GM19395 (cell line): ENCODE results near the gene SLC39A3.
"Not testable (repeated sequence)": the region's sequence is repeated elsewhere in the genome, so short reads cannot be mapped to it uniquely, and the experiment has no call there.

Experiments used
- ATAC-seq: cut with Tn5 transposase; IDR thresholded peaks from one replicate; pipeline ENCODE4 v1.9.1; 2021; ENCODE audit warnings: mild to moderate bottlenecking, moderate library complexity; ENCODE audit not compliant: unreplicated experiment

SLC39A3 gene

DNA sequence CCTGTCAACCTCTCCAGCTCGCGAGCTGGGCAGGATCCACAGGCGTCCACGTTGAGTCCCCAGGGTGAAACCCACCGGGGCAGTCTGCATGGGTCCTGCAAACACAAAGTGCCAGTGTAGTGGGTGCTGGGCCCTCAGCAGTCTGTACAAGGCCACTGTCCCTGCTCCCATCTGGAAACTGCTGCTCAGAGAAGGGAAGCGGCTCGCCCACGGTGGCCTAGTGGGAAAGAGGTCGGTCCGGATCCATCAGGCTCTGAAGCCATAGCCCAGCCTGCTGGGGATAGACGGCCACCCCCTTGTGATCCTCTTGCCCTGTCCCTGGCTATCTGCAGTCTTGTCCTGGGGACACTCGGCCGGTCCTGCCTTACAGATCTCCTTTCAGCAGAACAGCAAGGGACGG, 16.1 kb downstream of the SLC39A3 start:
- no peak for ATAC-seq

DNA sequence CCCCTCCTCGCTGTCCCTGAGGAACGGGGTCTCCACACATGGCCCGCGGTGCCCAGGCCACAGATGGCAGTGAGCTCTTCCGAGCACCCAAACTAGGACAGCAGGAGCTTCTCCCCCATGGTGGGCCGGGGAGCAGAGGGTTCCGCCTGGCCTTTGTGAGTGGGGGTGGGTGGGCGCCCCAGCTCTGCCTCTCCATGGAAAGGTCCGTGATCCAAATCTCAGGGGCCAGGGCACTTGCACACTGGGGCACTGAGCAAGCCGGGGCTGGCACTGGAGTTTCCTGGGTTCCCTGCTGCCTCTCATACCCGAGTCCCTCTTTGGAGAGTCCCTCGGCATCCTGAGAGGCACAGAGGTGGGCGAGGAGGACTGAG, 16.5 kb downstream of the SLC39A3 start:
- no peak for ATAC-seq

DNA sequence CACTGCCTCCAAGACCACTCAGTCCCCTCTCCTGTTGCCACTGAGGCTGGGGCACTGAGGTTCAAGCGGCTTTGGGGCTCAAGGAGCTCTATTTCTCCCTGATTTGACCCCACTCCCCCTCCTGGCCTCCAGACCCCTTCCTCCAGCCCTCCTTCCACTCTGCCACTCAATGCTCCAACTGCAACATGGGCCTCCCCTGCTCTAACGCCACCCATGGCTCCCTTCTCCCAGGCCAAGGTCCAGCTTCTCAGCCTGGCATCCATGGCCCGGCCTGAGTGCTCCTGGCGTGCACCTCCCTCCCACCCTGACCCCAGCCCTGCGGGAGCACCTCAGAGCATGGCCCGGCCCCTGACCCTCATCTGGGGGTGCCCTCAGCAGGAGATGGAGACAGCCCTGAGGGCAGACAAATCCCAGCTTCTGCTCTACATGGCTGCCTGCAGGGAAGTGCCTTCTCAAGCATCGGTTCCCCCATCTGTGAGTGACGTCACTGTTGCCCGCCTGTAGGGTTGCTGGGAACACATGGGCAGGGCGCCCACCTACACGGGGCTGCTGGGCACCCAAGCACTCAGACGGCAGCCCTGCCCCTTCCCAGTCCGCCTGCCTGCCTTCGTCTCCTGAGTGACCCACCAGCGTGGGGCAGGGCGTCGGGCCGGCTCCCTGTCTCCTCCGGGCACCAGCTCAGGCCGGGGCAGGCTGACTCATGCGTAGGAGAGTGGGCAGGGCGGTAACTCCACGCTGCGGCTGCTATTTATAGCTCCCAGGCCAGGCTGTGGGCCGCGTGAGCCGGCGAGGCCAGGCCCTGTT, 17.1 kb downstream of the SLC39A3 start:
- no peak for ATAC-seq

DNA sequence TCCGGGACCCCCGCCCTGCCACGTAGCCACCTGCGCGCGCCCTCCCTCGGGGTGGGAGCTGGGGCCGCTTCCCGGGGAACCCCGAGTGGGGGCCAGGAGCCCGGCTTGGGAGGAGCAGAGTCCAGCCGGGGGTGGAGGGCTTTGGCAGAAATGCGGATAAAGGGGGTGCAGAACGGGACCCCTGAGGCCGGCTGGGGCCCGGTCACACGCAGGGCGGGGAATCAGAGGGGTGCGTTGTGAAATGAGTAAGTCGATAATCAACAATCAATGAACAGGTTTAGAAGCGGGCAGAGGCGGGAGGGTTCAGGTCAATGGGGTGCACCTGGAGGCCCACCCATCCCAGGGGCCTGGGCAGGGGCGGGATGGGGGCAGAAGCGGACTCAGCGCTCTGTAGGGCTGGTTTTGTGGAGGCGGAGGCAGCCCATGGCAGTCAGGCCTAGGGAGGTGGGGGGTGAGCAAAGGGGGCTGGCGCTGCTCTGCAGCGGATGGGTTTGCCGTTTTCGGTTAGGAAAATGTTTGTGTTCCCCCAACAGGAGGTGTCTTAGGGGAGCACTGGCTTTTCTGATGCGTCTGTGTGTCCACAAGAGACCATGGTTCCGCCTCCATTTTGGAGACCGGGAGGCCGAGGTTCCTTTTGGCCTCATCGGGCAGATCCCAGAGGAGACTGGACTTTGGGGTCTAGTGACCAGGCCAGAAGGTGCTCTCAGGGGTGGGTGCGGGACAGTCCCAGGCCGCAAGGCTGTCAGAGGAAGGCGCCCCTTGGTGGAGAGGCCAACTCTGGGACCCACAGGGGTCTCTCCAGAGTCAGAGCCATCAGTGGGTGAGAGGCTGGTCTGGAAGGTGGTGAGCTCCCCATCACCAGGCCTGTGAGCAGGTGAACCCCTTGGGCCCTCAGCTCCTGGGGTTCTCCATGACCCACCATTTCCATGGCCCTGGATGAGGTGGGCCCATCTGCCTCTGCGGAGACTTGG, 18.0 kb downstream of the SLC39A3 start:
- ATAC-seq: no peak

DNA sequence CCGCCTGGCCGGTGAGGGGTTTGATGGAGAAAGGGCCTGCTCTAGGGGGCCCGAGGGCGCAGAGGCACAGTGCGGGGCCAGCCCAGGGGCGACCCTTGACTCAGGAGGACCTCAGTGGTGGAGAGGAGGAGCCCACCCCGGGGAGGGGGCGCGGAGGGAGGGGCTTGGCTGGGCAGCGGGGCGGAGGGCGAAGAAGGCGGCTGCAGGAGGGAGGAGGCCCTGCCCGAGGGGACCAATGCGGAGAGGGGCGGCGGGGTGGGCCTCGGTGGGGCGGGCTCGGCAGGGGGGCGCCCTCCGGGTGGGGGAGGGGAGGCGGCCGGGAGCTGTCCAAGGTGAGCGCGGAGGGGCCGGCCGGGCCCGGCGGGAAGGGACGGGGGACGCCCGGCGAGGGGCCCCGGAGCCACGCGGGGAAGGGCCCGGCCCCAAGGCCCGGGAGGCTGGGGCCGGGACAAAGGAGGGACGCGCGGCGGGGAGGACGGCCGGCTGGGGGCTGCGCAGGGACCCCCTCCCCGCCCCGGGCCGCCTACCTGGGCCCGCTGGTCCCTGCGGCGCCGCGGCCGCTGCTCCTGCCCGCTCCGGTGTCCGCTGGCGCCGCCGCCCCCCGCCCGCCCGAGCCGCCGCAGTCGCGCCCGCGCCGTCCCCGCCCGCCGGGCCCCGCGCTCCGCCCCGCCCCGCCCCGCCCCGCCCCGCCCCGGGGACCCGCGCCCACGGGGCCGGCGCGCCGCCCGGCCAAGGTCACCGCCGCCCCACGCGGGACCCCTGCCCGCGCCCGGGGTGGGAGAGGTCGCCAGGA, 18.8 kb downstream of the SLC39A3 start, which contains the start of gene DIRAS1:
Gene DIRAS1, minus strand, starts transcription at position 596 of the 793 bp plus-strand sequence. CDS start 3,566 bp downstream, outside the sequence.
- ATAC-seq: no peak

DNA sequence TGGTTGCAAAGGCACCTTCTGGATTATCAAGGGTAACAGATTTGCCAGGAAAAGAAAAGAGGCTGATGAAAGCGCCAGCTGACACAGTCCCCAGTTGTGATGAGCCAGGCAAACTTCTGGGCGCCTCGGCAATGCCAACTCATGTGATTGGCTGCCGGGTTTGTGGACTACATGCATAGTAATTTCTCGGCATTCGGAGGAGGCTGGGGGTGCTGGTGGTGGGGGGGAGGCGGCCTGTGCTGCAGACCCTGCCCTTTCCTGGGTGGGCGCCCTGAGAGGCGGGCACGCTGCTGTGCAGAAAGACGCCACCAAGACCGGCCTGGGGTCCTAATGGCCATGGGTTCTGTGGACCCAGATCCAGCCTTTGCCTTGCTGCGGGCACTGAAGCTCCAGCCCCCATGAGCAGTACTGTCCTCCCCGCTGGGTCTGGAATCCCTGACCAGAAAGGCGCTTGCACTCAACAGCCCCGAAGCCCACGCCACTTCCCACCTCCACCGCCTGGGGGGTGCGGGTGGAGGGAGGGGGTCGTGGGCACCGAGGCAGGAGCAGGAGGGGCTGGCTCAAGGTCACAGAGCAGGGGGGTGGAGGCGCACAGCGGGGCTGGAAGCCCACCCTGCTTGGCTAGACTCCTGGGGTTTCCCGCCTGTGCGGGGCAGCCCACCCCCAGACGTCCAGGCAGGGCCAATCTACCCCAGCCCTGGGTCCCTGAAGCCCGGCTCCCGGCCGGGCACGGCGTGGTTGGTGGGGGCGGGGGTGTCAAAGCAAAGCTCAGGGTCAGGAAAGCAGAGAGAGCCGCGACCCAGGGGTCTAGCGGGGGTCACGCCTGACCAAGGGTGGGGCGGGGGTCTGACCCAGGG, 19.7 kb downstream of the SLC39A3 start:
- ATAC-seq: no peak

DNA sequence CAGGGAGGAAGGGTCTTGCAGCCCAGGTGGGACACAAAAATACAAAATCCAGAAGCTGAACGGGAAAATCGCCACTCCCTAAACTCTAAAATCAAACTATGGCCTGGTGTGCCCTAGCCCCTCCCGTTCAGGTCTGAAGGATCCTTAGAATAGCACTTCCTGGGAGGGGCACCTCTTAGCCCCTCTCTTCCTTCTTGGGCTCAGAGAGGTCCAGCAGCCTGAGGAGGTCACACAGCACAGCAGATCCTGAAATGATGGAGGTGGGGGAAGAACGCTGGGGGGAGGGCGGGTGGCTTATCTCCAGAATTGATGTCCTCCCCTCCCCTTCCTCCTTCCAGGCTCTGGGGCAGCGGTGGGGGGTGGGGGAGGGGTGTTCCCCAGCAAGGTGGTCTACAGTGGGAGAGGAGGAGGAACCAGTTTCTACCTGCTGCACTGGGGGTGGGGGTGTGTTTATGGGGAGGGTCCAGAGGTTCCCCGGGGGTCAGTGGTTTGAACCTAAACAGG, 20.5 kb downstream of the SLC39A3 start:
- ATAC-seq: no peak

DNA sequence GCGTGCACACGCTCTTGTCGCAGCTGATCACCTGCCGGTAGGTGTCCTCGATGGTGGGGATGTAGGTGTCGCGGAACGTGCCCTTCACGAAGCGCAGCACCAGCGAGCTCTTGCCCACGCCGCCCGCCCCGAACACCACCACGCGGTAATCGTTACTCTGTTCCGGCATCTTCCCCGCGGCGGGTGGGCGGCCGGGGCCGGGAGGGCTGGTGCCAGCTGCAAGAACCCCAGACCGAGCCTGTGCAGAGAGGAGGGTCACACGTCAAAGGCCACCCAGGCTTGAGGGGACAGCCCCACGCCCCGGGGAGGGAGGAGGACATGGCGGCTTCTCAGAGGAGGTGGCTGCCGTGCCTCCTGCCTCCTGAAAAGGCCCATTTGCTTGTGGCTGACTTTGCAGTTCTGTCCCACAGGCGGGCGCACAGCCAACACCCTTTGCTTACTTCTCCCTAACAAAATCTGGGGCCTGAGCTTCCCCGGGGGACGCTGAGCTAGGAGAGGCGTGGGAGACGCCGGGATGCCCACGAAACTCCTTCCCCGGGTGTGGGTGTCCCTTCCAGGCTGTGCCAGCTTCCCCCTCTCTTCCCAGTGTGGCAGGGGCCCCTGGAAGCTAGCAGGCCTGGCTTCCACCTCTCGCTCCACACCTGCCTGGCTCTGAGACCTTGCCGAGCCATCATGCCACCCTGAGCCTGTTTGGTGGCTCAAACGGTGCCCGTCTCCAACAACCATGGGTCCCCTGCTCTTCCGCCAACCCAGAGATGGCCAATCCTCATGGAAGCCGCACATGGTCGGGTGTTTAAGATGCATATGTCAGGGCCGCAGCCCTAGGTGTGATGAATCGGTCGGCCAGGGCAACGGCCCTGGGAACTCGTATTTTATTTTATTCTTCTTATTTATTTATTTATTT, 21.9 kb downstream of the SLC39A3 start:
- ATAC-seq: no peak

DNA sequence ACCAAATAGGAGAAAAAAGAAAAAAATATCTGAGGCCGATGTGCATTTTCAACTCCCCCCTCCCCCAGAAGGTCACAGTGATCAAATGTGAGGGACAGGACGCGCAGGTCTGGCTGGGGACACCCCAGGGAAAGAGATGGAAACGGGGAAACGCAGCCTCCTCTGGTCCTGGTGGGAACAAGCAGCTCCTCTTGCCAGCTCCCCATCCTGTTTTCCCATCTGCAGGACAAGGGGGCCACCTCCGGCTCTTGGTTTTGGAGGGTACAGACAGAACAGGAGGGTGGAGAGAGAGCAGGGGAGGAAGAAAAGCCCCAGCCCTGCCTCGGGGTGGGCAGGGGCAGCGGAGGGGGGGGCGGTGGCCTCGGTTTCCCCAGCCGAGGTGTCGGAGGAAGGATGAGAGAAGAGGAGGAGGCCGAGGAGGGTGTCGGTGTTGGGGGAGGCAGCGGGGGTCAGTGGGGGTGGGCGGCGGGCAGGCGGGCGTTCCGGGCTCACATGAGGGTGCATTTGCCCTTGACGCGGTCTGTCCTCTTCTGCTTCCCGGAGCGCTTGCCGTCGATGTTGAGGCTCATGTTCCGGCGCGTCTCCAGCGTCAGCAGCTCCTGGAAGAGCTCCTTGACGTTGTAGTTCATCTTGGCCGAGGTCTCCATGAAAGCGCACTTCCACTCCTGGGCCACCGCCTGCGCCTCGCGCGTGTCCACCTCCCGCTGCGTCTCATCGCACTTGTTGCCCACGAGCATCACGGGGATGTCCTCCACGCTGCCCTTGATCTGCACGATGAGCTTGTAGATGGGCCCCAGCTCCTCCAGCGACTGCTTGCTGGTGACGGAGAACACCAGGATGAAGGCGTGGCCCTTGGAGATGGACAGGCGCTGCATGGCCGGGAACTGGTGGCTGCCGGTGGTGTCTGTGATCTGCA, 22.8 kb downstream of the SLC39A3 start:
- ATAC-seq: no peak

DNA sequence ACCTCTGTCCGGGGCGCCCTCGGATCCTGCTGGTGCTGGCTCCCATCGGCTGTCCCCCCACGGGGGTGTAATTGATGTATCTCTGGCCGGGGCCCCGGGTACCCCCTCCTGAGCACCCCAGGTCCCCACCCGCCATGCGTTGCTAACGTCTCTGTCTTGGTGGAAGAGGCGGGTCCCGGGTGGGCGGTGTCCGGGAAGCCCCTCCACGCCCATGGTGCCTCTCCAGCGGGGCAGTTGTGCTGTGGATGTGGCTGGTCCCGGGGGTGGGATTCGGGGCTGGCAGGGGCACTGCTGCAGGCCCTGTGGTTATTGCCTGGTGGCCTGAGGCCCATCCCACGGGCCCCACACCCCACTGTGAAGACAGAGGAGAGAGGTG, 23.6 kb downstream of the SLC39A3 start:
- ATAC-seq: no peak

DNA sequence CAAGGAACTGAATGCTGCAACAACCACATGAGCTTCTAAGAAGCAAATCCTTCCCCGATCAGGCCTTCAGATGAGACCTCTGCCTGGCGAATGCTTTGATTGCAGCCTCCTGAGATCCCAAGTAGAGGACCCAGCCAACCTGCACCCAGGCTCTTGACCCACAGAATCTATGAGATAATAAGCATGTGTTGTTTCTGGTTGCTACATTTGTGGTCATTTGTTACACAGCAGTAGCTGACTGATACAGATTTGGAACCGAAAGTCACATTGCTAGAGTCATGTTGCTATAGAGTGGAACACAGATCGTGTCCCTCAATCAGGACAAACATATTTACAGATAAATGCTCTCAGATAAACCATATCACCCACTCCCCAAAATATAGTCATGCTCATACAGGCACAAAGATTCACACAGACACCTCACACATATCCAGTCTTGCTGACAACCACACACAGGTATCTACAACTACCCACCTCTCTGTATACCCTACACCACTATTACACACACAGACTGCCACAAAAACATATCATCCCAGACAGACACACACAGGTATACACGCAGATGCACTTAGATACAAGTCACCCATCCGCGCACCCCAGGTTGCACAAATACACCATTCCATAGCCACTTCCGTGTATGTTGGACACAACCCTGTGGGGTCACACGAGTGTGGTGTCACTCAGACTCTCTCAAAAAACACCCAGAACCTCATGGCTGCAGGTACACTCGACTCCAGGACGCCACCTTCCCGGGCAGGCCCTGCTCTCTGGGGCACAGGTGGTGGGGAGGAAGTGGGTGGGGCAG, 24.1 kb downstream of the SLC39A3 start:
- no peak for ATAC-seq

DNA sequence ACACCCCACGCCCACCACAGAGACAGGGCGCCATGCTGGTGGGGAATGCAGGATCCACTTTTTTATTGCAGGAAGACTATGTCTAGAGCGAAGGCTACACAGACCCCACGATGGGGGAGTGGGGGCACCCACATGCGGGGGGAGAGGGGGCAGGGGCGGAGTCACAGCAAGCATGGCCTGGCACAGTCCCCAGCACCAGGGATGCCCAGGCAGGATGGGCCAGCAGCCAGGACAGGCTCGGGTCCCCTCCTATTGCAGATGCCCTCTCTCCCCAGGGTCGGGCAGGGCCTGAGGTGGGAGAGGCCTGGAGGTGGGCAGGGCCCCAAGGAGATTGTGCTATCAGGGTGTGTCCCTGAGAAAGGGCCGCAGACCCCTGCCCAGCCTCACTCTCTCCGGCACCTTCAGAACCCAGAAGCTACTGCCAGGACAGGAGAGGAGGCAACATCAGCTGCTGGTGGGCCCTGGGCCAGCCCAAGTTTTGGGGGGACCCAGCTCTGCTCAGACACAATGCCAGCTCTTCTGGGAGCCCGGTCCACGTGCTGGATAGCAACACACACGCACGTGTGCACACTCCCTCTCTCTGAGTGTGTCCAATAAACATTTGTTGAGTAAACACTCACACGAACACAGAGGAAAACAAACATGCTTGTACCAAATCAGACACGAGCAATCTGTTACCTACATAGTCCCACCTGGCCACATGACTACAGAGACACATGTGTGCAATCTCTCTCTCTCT, 25.1 kb downstream of the SLC39A3 start:
- ATAC-seq: no peak

DNA sequence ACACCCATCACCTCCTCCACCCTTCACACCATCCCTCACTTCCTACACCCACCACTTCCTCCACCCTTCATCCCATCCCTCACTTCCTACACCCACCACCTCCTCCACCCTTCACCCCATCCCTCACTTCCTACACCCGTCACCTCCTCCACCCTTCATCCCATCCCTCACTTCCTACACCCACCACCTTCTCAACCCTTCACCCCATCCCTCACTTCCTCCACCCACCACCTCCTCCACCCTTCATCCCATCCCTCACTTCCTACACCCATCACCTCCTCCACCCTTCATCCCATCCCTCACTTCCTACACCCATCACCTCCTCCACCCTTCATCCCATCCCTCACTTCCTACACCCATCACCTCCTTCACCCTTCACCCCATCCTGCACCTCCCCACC, 25.7 kb downstream of the SLC39A3 start:
- not testable (repeated sequence) for ATAC-seq

DNA sequence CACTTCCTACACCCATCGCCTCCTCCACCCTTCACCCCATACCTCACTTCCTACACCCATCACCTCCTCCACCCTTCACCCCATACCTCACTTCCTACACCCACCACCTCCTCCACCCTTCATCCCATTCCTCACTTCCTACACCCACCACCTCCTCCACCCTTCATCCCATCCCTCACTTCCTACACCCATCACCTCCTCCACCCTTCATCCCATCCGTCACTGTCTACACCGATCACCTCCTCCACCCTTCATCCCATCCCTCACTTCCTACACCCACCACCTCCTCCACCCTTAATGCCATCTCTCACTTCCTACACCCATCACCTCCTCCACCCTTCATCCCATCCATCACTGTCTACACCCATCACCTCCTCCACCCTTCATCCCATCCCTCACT, 26.6 kb downstream of the SLC39A3 start:
- ATAC-seq: not testable (repeated sequence)

DNA sequence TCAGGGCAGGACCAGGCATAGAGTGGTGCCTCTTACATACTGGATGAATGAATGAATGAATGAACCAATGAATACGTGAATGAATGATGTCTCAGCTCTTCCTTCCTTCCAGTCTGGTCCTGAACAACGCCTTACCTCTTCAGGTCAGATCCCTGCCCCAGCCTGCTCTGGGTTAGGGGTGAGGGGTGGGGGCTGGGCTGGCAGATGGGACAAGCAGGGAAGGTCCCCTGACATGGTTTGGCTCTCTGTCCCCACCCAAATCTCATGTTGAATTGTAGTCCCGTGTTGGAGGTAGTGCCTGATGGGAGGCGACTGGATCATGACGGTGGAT, 28.0 kb downstream of the SLC39A3 start:
- ATAC-seq: no peak

DNA sequence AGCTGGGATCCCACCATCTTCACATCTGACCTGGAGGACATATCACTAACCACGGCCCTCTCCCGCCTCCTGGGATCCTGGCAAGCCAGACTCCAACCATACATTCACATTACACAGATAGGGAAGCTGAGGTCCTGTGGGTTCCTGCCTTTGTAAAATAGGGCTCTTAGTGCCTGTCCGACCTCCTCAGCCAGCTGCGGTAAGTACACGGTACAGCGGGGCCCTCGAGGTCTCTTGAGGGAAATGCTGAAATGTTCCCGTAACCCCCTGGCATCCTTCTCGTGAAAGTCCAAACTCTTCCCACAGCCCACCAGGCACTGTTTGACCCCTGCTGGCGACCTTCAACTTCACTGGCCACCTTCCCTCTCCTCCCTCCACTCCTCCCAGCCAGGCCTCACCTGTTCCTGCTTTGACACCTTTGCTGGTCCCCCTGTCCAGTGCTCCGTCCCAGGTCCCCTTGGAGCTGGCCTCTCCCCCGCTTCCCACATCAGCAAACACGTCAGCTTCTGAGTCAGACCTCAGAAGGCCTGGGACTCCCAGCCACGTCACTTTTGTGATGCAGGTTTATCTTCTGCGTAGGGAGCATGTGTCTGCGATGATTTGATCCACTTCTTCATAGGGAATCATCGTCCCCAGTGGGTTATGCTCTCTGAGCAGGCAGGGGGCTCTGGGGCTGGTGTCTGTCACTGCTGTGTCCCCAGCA, 28.5 kb downstream of the SLC39A3 start:
- ATAC-seq: no peak
